ENCODE results near the gene NLRP7.
"Not testable (repeated sequence)": the region's sequence is repeated elsewhere in the genome, so short reads cannot be mapped to it uniquely, and the experiment has no call there.

- not testable (repeated sequence) for TF ChIP-seq CTCF, POLR2A (IDR thresholded peaks at IDR 0.05)
These were observed 43.1 kb downstream of the NLRP7 start for GRCh38 chr19:54904261-54904660.
